ENCODE results near the gene NBAS.
"Not testable (repeated sequence)": the region's sequence is repeated elsewhere in the genome, so short reads cannot be mapped to it uniquely, and the experiment has no call there.

The NBAS gene

DNA sequence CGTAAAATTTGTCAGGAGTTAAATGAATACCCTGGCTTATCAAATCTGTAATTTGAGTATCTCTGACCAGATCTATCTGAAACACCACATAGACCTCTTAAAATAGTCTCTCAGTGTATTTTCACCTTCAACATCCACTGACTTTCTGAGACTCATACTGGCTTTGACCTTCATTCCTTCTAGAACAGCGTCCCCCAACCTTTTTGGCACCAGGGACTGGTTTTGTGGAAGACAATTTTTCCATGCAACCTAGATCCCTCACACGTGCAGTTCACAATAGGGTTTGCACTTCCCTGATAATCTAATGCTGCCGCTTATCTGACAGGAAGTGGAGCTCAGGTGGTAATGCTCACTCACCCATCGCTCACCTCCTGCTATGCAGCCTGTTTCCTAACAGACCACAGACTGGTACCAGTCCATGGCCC is 3.2 kb downstream of the NBAS start:
- no peak for DNase-seq

DNA sequence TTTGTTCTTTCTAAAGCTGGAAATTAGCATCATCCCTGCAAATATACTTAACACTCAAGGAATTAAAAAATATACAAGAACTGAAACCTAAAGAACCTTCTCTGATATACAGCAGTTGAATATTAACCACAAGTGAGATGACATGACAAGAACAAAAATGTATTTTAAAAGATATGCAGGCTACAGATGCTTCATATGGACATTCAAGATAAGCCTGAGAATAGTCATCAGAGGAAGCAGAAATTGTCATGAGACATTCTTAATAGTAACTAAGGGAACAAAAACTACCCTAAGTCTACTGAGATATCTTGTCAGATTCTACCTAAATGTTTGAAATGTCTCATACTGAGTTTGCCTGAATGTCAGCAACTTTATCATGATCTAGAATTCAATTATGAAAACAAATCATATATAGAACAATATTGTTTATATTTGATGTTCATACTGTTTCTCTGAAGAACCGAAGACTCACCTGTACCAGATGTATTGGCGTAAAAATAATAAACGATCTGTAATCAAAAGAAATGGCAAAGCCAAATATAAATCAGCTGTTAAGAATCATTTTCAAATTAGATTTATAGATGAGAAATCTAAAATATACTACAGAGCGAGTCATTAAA is 4.7 kb downstream of the NBAS start:
- no peak for DNase-seq

DNA sequence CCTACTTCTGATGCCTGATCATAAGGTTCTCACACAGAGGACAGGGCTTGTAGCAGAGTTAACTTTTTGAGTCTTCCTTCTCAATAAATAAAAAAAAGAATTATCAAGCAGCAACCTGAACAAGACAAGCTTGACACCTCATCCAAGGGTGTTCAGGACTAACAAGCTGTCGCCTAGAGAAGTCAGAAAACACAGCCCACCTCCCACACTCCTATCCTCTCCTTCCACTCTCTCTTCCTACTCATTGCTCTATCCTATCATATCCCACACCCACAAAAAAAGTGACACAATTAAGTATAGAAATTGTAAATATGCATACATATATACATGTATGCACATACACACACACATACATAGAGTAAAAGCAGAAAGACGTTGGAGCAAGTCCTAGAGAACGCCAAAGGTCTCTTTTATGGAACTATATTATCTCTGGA is 5.4 kb downstream of the NBAS start:
- no peak for DNase-seq

DNA sequence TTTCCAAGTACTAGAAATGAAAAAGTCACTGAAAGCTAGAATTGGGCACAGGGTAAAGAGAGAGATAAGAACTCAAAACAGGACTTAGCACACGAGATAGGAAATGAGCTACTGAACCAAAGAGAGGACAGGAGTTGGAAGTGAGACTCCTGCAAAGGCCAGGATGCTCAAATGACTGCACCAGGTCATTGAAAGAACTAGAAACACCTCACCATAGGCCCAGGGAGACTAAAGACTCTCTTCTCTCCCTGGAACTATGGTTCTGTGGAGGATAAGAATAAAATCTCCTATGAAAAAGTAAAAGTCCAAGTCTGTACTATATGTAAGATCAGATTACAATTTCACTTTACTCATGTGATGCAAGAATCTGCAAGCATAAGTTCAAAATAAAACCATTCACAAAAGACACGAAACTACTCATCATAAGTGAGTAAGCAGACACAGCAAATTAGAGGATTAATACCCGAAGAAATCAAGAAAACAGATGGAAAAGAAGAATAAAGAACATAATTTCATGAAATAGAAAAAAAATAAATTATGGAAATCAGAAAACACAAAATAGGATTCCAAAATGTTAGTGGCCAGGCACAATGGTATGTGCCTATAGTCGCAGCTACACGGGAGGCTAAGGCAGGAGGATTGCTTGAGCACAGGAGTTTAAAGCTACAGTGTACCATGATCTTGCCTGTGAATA is 6.5 kb downstream of the NBAS start:
- DNase-seq: no peak

GRCh38 chr2:15553951-15554350 is 7.2 kb downstream of the NBAS start:
- DNase-seq: no peak

GRCh38 chr2:15553519-15553918 is 7.6 kb downstream of the NBAS start:
- no peak for DNase-seq

- DNase-seq: no peak
These were observed 12.2 kb downstream of the NBAS start for GRCh38 chr2:15548974-15549373.

DNA sequence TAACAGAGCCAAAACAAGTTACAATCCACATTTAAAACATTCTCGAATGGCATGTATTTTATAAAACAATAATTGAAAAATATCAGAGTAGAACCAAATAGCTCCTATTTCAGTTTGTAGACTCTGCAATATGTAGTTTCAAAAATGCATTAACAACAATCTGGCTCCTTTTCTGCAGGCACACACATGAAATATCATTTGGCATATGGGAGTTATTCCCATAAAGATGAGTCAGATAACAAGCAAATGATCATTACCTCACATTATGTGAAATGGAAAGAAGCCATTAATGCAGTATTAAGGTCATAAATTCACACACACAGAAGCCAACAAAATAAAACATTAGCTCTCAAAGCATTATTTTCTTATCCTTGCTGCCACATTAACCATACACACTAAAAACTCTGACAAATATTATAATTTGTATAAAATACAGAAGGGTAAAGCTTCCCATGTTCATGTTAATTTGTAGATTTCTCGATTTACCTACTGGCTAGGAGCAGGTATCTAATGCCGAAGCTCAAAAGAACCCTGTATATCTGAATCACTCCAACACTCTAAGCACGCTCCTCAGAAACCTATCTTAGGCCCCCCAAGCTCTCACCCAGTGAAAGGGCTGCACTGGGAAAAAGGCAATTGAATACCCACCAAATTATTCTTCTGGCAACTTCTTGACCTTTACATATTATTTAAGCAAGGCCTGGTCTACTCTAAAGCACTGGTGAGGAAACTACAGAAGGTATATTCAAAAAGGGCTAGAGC is 13.8 kb downstream of the NBAS start:
- no peak for DNase-seq

DNA sequence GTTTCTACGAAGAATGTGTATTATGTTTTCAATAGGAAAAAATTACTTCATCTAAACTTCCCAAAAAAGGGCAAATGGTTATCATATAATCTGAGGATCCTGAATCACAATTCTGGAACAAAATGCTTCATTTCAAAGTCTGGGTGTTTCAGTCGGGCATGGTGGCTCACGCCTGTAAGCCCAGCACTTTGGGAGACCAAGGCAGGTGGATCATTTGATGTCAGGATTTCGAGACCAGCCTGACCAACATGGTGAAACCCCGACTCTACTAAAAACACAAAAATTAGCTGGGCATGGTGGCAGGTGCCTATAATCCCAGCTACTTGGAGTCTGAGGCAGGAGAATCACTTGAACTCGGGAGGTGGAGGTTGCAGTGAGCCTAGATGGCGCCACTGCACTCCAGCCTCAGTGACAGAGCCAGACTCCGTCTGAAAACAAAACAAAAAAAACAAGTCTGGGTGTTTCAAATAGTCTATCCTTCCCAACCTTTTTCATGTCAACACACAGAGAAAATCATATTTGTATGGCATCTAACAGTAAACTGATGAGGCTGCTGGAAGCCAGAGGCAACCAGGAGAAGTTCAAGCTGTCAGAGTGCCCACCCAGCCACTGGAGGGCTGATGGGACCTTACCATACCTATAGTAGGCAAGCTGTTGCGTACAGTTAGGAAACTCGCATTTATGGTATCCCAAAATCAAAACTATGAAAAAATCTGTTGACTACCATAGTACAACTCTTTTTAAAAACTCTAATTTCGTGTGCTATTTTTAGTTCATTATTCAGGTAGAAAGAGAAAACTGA is 14.6 kb downstream of the NBAS start:
- DNase-seq: no peak

GRCh38 chr2:15544227-15544626 is 16.9 kb downstream of the NBAS start:
- no peak for DNase-seq

DNA sequence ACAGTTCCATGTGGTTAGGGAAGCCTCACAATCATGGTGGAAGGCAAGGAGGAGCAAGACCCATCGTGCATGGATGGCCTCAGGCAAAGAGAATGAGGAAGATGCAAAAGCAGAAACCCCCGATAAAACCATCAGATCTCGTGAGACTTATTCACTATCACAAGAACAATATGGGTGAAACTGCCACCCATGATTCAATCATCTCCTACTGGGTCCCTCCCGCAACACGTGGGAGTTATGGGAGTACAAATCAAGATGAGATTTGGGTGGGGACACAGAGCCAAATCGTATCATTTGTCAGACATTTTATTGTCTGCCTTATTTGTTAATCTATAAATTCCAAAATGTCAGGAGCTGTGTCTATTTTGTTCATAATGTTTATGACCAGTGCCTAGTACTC is 17.6 kb downstream of the NBAS start:
- DNase-seq: no peak

- DNase-seq: no peak
These were observed 18.1 kb downstream of the NBAS start for GRCh38 chr2:15543053-15543452.

DNA sequence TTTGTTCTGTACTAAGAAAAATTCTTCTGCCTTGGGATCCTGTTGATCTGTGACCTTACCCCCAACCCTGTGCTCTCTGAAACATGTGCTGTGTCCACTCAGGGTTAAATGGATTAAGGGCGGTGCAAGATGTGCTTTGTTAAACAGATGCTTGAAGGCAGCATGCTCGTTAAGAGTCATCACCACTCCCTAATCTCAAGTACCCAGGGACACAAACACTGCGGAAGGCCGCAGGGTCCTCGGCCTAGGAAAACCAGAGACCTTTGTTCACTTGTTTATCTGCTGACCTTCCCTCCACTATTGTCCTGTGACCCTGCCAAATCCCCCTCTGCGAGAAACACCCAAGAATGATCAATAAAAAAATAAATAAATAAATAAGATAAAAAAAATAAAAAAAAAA is 18.9 kb downstream of the NBAS start:
- DNase-seq: not testable (repeated sequence)

- DNase-seq: not testable (repeated sequence)
These were observed 20.6 kb downstream of the NBAS start for GRCh38 chr2:15540523-15540922.

DNA sequence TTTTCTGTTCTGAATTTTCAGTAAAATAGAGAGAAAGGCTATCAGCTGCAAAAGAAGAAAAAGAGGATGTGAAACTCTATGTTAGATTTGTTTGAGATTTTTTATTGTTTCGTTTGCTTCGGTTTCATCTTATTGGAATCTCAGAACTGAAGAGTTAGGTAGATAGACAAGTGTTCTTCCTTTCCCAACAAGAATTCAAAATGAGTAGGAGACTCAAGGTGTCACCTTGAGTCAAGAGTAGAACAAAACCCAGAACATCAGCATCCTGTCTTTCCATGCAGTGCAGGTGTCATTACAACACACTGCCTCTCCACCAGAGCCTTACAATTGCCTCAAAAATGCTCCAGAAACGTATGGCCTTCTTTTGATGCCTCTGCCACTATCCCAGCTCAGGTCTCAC is 21.1 kb downstream of the NBAS start:
- no peak for DNase-seq

GRCh38 chr2:15538792-15539191 is 22.3 kb downstream of the NBAS start:
- no peak for DNase-seq

DNA sequence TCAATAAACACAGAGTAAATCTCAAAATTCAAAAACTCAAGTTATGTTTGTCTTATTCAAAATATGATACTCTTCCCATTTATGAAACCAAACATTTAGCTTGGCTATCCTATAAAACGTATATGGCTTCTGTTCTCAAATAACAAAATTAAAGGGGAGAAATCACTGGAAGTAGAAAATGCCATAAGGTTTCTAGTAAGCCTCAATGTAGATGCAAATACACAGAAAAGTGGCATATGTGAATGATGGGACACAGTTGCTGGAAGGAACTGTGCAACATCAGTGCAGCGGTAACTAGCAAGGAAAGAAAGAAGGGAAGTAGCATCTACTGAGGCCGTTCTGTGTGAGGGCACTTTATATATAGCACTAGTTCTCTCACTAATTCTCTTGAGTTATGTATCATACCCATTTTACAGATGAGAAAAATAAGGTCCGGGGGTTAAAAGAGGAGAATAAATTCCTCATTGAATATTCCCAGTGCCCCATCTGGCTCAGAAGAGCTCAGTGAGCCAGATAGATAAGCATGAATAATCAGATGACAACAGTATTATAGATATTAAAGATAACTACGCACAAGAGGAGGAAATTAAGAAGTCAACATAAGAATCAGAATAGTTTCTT is 27.2 kb downstream of the NBAS start:
- DNase-seq: no peak

- DNase-seq: no peak
These were observed 28.1 kb downstream of the NBAS start for GRCh38 chr2:15532996-15533395.

GRCh38 chr2:15531095-15531854 is 29.9 kb downstream of the NBAS start:
- DNase-seq: no peak

DNA sequence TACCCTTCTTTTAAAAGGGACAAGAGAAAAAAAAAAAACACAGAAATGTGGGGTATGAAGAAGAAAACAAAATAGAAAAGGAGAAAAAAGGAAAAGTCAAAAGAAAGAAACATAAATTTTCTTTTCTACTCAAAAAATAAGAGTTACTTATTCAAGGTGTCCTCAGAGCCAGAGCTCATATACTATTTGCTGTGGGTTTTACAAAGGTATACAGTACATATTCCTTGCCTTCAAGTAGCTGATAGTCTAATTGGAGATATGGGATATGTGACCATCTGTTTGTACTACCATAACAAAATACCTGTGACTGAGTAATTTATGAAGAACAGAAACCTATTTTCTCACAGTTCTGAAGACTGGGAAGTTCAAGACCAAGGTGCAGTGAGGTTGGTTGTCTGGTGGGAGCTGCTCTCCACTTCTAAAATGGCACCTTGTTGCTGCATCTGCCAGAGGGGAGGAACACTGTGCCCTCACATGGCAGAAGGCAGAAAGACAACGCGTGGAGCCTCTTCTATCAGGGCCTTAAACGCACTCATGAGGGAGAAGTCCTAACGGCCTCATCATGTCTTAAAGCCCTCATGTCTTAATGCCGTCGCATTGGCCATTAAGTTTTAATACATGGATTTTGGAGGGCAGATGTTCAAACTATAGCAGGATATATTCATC is 33.9 kb downstream of the NBAS start:
- DNase-seq: no peak

- DNase-seq: no peak
These were observed 39.4 kb downstream of the NBAS start for GRCh38 chr2:15521641-15522181.

Measured in activated gamma-delta T cell treated with Interleukin-2 at 50 U/mL for 16 hours (primary cell).